GM06990 (cell line): ENCODE data around the gene TMEM255A.

Experiments
- DNase-seq: peaks from one replicate; pipeline ENCODE4 v3.0.0-alpha.2; 2011; ENCODE audit not compliant: insufficient read length; ENCODE audit errors: extremely low read depth
- H3K27me3 ChIP-seq: replicated peaks from 2 replicates; pipeline ENCODE4 v1.6.0; 2011; ENCODE audit warnings: low read length; ENCODE audit not compliant: control insufficient read depth, insufficient read depth
- H3K36me3 ChIP-seq: 2 replicates; pipeline ENCODE4 v1.5.1; 2011; ENCODE audit warnings: low read length; ENCODE audit not compliant: control insufficient read depth, insufficient read depth
- H3K4me3 ChIP-seq: replicated peaks from 2 replicates; pipeline ENCODE4 v1.5.1; 2011; ENCODE audit warnings: low read depth, mild to moderate bottlenecking, control low read depth, low read length
- TF ChIP-seq, protein P1 (sequence below): IDR thresholded peaks from 2 replicates; pipeline ENCODE4 v1.5.1; 2011; ENCODE audit warnings: low read length, control low read depth, mild to moderate bottlenecking, inconsistent platforms; ENCODE audit not compliant: insufficient read depth, poor library complexity, severe bottlenecking

The TMEM255A gene

DNA sequence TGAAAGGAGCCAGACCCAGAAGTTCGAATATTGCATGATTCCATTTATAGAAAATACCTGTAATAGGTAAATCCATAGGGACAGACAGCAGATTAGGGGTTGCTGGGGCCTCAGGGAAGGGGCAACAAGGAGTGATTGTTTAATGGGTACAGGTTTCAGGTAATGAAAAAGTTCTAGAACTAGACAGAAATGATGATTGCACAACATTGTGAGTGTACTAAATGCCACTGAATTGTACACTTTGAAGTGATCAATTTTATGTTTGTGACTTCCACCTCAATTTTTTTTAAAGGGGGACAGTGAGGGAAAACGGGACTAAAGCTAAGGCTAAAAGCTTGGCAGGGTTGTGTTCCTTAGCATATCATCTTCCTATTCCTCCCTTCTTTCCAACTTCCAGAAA lies 37.1 kb downstream of the TMEM255A start:
- H3K36me3 ChIP-seq: no peaks in the 10 kb centered on the region
- TF ChIP-seq, protein P1, sequence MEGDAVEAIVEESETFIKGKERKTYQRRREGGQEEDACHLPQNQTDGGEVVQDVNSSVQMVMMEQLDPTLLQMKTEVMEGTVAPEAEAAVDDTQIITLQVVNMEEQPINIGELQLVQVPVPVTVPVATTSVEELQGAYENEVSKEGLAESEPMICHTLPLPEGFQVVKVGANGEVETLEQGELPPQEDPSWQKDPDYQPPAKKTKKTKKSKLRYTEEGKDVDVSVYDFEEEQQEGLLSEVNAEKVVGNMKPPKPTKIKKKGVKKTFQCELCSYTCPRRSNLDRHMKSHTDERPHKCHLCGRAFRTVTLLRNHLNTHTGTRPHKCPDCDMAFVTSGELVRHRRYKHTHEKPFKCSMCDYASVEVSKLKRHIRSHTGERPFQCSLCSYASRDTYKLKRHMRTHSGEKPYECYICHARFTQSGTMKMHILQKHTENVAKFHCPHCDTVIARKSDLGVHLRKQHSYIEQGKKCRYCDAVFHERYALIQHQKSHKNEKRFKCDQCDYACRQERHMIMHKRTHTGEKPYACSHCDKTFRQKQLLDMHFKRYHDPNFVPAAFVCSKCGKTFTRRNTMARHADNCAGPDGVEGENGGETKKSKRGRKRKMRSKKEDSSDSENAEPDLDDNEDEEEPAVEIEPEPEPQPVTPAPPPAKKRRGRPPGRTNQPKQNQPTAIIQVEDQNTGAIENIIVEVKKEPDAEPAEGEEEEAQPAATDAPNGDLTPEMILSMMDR: no peak
- DNase-seq: no peak
- H3K4me3 ChIP-seq: no peak overlapping the region
- no peaks in the 10 kb centered on the region; the same call in 1 of the 2 replicates for H3K27me3 ChIP-seq

DNA sequence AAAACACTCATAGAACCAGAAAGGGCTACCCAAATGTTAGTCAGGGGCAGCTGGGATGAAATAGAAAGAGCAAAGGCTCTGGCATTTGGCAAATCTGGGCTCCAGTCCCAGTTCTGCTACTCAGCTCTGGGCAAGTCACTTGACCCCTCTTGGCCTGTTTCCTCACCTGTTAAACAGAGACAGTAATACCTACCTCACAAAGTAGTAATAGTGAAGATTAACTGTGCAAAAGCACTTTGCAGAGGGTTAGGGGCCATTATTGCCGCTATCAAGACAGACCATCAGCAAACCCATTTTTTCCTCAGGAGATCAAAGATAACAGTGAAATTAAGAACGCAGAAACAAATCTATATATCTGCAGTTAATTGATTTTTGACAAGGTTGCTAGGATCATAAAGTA lies 40.0 kb downstream of the TMEM255A start:
- TF ChIP-seq, protein P1: no peak
- no peaks in the 10 kb centered on the region for H3K36me3 ChIP-seq
- DNase-seq: no peak
- no peak overlapping the region for H3K4me3 ChIP-seq
- H3K27me3 ChIP-seq: no peaks in the 10 kb centered on the region; the same call in 1 of the 2 replicates

- TF ChIP-seq, protein P1: no peak
- no peaks in the 10 kb centered on the region; the same call in 1 of the 2 replicates for H3K27me3 ChIP-seq
These were observed 40.7 kb downstream of the TMEM255A start for GRCh38 chrX:120270567-120270966.

DNA sequence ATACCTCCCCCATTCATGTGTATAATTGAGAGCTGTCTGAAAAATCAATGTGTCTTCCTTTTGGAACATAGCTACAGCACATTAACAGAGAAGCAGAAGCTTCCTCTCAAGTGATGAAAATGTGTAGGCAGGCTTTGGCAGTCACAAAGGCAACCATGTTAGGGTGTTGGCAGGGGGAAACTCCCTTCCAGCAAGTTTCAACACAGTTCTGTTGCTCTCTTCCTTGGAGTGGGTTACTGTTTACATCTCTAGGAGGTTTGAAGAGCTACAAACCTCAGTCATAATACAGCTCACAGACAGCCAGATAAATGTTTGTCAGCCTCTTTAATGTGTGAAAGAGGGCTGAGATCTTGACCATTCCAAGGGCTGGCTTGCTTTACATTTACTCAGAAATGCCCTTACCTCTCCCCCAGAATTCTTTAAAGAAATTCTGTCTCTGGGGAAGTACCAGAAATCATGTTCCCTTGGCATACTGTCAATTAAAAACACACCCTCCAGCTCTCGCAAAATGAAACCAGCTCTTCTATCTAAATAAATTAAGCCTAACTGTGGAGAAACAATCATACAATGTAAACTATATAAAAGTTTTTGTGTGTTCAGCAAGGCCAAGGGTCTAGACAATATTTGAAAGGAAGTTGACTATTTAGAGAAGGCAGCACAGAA lies 41.8 kb downstream of the TMEM255A start:
- H3K36me3 ChIP-seq: no peaks in the 10 kb centered on the region
- no peak for DNase-seq
- TF ChIP-seq, protein P1: no peak
- H3K27me3 ChIP-seq: no peaks in the 10 kb centered on the region; the same call in 1 of the 2 replicates
- no peak overlapping the region for H3K4me3 ChIP-seq

More at GRCh38 chrX:120270567-120270966, 40.7 kb downstream of the TMEM255A start:
- no peaks in the 10 kb centered on the region for H3K36me3 ChIP-seq
- H3K4me3 ChIP-seq: no peak overlapping the region
- DNase-seq: no peak

GRCh38 chrX:120264341-120264740 lies 46.9 kb downstream of the TMEM255A start:
- Histone ChIP-seq H3K36me3 (no peaks in the 10 kb centered on the region), H3K4me3 (no peak overlapping the region), H3K27me3 (no peaks in the 10 kb centered on the region)
- no peak for DNase-seq
- TF ChIP-seq, protein P1: no peak
